GM18519 (cell line): Measurements from ENCODE around the gene OR10T2.
"Not testable (repeated sequence)": the region's sequence is repeated elsewhere in the genome, so short reads cannot be mapped to it uniquely, and the experiment has no call there.

Experiments
- ATAC-seq: cut with Tn5 transposase; IDR thresholded peaks from one replicate; pipeline ENCODE4 v1.9.1; 2021; ENCODE audit warnings: mild to moderate bottlenecking, moderate library complexity; ENCODE audit not compliant: unreplicated experiment, low FRiP score

OR10T2 gene, protein sequence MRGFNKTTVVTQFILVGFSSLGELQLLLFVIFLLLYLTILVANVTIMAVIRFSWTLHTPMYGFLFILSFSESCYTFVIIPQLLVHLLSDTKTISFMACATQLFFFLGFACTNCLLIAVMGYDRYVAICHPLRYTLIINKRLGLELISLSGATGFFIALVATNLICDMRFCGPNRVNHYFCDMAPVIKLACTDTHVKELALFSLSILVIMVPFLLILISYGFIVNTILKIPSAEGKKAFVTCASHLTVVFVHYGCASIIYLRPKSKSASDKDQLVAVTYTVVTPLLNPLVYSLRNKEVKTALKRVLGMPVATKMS

DNA sequence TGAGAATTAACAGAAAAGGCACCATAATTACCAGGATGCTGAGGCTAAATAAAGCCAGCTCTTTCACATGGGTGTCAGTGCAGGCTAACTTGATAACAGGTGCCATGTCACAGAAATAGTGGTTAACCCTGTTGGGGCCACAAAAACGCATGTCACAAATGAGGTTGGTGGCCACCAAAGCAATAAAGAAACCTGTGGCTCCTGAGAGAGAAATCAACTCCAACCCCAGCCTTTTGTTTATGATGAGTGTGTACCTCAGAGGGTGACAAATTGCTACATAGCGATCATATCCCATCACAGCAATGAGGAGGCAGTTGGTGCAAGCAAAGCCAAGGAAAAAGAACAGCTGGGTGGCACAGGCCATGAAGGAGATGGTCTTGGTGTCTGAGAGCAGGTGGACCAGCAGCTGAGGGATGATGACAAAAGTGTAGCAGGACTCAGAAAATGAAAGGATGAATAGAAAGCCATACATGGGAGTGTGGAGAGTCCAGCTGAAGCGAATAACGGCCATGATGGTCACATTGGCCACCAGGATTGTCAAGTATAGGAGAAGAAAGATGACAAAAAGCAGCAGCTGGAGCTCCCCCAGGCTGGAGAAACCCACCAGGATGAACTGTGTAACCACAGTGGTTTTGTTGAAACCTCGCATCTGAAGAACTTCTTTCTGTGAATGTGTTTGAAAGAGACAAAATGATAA is at the start of gene OR10T2:
Gene OR10T2, minus strand, starts transcription at position 649 of the 697 bp plus-strand sequence. Its CDS starts 0 bp downstream, at position 649.
- no peak for ATAC-seq

DNA sequence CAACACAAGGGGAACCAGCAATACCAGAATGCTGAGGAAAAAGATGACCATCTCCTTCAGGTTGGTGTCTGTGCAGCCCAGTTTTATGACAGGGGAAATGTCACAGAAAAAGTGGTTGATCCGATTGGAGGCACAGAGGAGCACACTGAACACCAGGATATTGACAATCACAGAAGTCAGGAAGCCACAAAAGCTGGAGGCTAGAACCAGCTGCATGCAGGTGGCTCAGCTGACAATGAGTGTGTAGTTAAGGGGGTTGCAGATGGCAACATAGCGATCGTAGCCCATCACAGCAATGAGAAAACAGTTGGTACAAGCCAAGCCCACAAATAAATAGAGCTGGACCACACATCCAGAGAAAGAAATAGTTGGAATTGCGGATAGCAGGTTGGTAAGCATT is 46.1 kb upstream of the OR10T2 start:
- ATAC-seq, result no peak

DNA sequence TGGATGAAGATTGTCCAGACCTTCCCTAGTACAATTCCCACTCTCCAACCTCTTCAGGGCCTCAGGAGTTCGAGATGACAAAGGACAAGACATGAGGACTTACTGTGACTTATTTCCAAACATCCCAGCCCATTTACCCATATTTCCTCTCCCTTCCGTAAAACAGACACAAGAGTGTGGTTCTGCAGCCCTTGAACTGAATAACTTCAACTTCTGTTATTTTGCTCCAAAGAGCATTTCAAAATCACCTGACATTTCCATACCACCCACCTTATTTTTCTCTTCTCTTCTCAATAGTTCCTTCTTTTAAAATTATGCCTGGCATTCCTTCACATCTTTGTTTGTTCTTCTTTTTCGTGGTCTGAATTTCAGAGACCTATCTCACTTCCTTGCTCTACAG is 35.5 kb upstream of the OR10T2 start:
- ATAC-seq, result no peak

DNA sequence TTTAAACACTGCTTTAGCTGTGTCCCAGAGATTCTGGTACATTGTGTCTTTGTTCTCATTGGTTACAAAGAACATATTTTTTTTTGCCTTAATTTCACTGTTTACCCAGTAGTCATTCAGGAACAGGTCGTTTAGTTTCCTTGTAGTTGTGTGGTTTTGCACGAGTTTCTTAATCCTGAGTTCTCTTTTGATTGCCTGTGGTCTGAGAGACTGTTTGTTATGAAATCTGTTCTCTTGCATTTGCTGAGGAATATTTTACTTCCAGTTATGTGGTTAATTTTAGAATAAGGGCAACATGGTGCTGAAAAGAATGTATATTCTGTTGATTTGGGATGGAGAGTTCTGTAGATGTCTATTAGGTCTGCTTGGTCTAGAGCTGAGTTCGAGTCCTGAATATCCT is 30.9 kb upstream of the OR10T2 start:
- ATAC-seq, result not testable (repeated sequence)

DNA sequence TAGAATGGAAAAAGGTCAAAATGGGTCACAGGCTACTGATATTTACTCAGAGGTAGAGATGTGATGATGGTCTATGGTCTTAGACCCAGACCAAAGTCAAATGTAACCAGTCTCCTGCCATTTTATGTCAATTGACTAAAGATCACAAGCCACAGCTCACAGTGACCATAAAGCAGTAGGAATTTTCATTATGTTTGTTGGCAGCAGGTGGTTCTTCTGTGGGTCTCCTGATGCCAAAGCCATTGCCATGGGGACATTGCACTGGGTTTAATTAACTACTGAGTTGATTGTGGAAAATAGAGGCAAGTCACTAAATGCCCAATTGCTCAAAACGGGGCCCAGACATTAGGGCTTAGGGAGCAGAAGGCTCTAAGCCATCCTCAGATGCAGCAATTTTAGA is 26.9 kb upstream of the OR10T2 start, which contains the start of gene OR10K2:
Gene OR10K2, minus strand, starts transcription at position 101 of the 400 bp plus-strand sequence. CDS start 5,371 bp downstream, outside the sequence.
- no peak for ATAC-seq

DNA sequence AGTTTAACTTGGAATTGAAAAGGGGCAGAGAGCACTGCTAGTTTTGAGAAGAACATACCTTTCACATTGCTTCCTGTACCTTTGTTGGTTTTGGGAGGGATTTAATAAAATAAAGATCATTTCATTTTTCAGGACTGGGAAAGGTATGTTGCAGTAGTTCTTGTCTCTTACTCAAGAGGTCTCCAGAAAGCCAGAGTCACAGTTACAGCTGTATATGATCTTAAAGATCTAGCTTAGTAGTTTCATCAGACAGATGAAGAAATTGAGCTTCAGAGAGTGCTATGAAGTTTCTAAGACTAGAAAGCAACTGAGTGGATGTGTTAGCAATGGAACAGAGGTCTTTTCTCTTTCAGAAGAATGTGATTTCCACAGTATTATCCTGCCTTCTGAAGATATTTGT is 25.8 kb upstream of the OR10T2 start:
- no peak for ATAC-seq

DNA sequence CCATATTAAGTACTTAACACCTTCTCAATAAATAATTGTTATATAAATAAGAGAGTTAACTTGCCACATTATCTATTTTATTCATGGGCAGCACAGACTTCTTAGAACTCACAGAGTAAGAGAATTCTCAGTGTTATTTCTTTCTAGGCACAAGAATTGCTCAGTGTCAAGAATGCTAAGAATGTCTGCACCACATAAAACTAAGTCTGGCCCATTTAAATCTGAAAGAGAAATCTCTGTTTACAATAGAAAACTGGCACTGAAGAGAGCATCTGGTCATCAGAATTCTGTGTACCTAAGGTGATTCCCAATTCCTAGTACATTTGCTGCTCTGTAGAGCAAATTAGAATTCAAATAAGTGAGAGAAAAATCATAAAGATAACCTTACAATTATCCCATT is 22.9 kb upstream of the OR10T2 start:
- no peak for ATAC-seq

DNA sequence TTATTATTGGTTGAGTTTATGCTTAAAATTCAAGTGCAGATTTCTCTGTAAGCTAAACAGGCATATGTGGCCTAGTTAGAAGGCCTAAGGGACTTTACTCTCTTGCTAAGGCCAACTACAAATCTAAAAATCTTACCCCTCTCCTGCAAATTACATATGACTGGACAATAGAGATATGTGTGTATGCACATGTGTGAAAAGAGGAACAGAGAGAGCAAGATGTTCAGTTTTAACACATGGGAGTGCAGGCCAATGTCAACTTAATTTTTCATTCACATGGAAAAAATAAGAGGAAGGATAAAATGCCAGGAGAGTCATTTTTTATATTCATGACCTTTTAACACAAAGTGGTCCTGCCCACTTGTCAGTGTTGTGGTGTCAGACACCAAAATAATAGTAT is 18.3 kb upstream of the OR10T2 start:
- ATAC-seq, result no peak

DNA sequence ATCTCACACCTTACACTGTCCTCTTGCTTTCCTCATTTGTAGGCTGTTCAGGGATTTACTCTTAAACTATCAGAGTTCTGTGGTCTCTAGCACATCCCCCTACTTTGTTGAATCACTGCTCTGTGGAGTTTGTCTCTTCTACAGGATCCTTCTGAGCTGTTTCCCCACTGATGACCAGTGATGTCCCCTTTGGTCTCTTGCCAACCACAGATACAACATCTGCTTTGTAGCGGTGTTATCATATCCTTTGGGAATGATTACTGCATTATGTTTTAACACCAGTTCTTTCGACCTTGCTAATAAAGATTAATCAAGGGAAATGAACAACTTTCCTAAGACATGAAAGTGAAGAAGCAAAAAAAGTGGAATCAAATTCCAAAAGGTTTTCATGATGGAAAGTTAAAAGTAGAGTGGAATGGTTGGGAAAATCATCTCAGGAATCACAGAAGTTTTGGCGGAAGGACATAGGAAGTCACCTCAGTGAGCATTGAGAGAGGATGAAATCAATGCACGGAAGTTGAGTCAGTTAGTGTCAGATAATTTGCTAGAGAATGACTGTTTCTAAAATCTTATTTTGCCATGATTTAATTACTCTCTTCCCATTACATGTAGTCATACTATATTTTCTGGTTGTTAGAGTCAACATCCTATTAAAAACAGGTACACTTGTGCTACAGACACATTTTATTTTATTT is 15.5 kb upstream of the OR10T2 start:
- no peak for ATAC-seq

DNA sequence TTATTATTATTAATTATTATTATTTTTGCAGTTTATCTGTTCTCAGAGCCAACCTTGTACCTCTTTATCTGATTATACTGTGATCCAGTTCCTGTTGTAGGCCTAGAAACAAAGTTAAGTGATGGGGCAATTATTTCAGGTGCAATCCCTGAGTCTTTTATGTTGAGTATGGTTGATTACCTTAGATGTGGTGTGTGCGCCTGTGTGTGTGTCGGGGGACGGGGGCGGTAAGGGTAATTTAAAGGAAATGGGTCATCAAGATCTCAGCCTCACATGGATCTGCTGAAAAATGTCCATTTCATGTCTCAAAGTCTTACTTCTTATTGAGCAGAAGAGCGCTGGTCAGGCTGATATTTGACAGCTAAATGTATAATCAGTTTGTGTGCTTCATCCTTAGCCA is 7.8 kb upstream of the OR10T2 start:
- no peak for ATAC-seq

DNA sequence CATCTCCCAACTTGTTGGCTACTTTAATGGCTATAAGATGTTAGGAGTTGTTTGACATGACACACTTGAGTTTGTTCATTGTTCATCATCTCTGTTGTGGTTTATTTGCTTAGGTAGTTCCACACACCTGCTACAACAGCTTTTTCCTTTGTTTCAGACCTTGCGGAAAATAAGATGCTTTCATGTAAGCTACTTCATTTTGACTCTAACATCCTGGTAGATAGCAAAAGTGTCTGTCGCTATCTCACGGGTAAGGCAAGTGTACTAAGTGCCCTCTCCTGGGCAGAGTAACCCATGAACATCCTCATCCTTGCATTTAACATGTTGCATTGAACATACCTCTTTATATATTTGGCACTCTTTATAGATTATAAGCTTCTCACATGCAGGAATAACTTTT is 1.6 kb upstream of the OR10T2 start:
- ATAC-seq, result no peak

DNA sequence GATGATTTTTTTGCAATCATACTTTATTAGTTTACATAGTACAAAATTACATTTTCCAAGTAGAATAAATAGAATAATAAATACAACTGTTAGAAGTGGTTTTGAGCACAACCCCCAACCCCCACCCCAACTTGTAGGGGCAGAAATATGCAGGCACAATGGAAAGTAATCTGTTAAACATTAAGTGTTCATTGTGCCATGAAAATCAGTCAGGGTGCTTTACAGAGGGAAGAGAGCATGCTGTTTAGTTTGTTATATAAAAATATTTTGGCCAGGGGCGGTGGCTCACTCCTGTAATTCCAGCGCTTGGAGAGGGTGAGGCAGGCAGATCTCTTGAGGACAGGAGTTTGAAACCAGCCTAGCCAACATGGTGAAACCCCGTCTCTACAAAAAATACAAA is 2.6 kb downstream of the OR10T2 start:
- no peak for ATAC-seq

DNA sequence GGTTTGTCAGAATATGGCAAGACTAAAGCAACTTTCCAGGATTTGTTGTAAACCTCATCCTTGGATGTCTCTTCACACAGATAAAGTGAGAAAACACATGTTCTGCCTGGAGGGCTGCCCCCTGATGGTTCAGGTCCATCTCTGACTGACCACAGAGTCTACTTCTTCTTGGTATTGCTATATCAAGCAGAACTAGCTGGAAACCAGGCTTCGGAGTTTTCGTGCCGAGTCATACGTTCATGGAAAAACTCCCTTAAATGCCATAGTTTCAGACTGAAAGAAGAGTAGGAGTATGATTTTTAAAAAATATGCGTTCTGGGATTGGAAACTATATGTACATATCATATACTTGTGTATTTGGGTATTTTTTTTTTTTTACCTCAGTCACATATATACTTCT is 5.8 kb downstream of the OR10T2 start:
- no peak for ATAC-seq

DNA sequence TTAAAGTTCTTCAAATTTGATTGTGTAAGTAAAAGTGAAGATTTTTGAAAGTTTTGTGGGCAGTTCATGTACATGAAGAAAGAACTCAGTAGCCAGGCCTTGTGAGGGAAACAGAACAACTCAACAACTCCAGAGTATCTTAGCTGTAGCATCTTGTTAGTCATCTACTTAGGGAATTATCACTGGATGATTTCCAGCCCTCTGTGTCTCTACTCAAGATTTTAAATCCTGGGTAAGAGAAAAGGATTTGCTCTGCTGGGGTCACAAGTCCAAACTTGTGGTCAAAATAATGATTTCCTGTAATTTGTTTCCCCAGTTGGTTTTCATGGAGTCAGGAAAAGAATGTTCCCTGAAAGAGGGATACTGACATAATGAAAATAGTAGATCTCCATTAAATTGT is 8.2 kb downstream of the OR10T2 start:
- ATAC-seq, result no peak

DNA sequence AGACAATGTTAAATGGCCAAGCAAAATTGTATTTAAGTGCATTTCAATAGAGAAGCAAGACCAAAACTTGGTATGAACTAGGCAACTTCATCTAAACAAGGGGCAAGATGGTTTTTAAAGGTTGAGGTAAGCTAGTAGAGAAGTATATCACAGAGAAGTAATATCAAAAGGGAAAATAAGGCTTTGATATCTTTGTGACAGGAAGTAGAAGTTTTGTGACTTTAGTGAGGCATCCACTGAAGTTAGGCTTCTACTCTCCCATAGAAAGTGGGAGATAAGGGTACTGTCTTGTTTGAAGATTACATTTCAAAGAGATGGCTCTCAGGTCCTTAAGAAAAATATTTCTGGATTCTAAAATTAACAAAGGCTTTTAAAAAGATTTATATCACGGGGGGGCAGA is 8.9 kb downstream of the OR10T2 start:
- no peak for ATAC-seq

DNA sequence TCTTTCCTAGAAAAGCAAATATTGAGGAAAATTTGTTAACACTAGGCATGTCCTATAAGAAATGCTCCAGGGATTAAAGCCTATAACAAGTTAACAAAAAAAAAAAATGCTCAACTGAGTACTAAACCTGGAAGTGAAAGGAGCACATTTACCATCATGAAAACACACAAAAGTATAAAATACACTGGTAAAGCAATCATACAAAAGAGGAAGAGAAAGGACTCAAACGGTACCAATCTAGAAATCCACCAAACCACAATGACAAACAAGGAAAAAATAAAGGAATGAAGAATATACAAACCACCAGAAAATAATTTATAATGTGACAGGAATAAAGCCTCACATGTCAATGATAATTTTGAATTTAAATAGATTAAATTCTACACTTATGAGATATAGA is 24.4 kb downstream of the OR10T2 start:
- ATAC-seq, result no peak

DNA sequence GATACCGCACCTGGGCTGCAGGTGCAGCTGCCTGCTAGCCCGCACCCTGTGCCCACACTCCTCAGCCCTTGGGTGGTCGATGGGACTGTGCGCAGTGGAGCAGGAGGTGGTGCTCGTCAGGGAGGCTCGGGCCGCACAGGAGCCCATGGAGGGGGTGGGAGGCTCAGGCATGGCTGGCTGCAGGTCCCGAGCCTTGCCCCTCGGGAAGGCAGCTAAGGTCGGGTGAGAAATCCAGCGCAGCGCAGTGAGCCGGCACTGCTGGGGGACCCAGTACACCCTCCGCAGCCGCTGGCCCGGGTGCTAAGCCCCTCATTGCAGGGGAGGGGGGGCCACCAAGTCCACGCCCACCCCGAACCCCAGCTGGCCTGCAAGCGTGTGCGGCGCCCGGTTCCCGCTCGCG is 25.2 kb downstream of the OR10T2 start:
- ATAC-seq, result not testable (repeated sequence)

DNA sequence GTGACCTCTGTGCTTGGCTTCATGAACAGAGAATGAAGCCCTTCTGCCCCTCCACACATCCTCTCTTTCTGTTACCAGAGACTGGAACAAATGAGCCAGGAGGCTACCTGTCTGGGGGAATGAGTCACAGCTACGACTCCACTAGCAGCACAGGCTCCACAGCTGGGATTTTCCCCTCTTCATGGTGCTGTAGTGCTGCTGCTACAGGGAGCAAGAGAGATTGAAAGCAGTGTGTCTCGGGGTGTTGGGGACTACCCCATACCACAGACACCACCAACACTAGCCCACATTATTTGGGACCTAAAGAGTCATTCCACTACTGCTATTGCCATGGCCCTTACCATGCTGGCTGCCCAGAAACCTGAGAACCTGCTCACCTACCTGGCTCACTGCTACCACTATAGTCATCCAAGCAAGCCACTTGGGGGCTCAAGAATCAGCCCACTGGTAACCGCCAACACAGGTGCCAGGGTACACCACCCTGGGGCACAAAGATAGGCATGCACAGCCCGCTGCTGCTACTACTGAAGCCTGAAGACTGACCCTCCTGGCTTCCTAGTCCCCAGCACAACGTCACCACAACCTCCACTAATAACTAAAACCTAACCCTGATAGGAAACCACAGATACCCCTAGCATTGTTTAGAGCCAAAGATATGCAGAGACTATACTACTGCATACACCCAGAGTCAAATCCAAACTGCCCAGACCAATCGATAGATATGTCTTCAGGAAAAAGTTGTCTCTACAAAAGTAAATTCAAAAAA is 27.9 kb downstream of the OR10T2 start:
- peak; percentile 87 for ATAC-seq

DNA sequence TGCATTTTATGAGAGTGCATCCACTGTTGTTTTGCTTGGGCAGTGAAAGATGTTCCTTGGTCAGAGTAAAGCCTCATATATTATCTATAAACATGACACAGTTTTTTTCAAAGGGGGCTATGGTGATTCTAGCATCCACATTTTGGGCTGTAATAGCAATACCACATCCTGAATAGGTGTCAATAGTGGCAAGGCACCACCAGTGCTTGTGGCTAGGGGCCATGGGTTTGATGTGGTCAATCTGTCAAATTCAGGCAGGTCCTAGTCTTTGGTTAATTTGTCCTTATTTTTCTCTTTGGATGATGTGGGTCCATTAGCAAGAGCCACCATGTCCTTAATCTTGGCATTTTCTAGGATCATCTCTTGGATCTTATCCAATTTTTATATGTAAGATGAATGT is 32.5 kb downstream of the OR10T2 start:
- no peak for ATAC-seq

DNA sequence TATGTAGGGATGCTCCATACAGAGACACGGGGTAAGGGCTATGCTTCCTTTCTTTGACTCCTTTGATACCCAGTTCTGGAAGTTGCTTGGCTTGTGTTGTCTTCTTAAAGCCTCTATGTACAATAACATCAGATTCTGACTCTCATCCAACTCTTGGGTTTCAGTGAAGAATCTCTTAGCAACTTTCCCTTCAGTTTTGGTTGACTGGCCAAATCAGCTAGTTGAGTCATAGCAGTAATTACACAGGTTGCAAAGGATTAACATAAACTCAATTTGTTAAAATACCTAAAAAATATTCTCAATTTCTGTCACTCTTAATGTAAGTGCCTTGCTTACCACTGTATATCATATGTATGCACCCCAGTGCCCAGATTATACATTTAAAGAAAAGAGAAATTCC is 36.3 kb downstream of the OR10T2 start:
- ATAC-seq, result no peak

DNA sequence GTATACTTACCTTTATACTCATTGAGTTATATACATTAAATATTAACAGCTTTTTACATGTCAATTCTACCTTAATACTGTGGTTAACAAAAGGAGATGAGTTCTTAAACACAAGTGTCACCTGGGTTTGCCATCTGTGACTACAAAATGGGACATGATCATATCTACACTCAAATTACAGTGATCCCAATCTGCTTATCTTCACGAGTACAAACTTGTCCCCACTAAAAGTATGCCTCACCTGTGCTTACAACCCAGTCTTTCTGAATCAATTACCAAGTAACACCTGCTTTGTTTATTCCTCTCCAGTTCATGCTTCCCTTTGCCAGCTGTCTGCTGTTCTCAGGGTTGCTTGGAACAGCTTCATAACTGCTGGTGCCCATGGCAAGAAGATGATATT is 36.8 kb downstream of the OR10T2 start:
- no peak for ATAC-seq
